Measurements from ENCODE around the gene MROH2B. TPM values are rescaled to one million over a fixed set of nuclear protein-coding genes. Genes with fewer than 3 reads are reported as not detected.

The MROH2B gene
- total RNA-seq, 3 donors from 2014 or later (not counting 1 experiment from before 2014, with no cell fraction given): not detected

GRCh38 chr5:40995801-40996586, 75.1 kb downstream of the MROH2B start:
- no peak for ATAC-seq
- DNase-seq: no peak
- Histone ChIP-seq H3K4me3 (ENCODE audit: low read length) (no peak overlapping the region), H3K36me3 (ENCODE audit: control insufficient read depth, insufficient read depth, low read length) (no peaks in the 10 kb centered on the region), H3K4me1 (ENCODE audit: control insufficient read depth, insufficient read depth, low read length) (no peaks in the 10 kb centered on the region), H3K27ac (ENCODE audit: low read length) (no peak overlapping the region), H3K9me3 (ENCODE audit: control insufficient read depth, insufficient read depth, low read length) (no peaks in the 10 kb centered on the region), H3K27me3 (ENCODE audit: control insufficient read depth, insufficient read depth, low read length) (no peaks in the 10 kb centered on the region)
- peaks cover 0 to 2% of the 10 kb centered on the region in 2 donors for H3K9me3 Mint-ChIP-seq
- TF ChIP-seq, protein P1, sequence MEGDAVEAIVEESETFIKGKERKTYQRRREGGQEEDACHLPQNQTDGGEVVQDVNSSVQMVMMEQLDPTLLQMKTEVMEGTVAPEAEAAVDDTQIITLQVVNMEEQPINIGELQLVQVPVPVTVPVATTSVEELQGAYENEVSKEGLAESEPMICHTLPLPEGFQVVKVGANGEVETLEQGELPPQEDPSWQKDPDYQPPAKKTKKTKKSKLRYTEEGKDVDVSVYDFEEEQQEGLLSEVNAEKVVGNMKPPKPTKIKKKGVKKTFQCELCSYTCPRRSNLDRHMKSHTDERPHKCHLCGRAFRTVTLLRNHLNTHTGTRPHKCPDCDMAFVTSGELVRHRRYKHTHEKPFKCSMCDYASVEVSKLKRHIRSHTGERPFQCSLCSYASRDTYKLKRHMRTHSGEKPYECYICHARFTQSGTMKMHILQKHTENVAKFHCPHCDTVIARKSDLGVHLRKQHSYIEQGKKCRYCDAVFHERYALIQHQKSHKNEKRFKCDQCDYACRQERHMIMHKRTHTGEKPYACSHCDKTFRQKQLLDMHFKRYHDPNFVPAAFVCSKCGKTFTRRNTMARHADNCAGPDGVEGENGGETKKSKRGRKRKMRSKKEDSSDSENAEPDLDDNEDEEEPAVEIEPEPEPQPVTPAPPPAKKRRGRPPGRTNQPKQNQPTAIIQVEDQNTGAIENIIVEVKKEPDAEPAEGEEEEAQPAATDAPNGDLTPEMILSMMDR (IDR thresholded peaks at IDR 0.05): no peak
- H3K27me3 Mint-ChIP-seq (ENCODE audit: low read depth in 2 of 2): no peaks in the 10 kb centered on the region
- 95% methylated on average over 5 of the region's 5 CpGs for WGBS (ENCODE audit: insufficient coverage)
- intact Hi-C loops (cut with micrococcal nuclease): no loop called here
- no peaks in the 10 kb centered on the region for H3K36me3 Mint-ChIP-seq
- no peak overlapping the region for H3K27ac Mint-ChIP-seq
- no peaks in the 10 kb centered on the region for H3K4me1 Mint-ChIP-seq
- H3K4me3 Mint-ChIP-seq: no peak overlapping the region

GRCh38 chr5:40991981-40992559, 79.1 kb downstream of the MROH2B start:
- 61% methylated on average over 5 of the region's 5 CpGs for WGBS (ENCODE audit: insufficient coverage)
- no peaks in the 10 kb centered on the region for H3K9me3 Mint-ChIP-seq
- Histone ChIP-seq H3K4me1 (ENCODE audit: control insufficient read depth, insufficient read depth, low read length) (no peaks in the 10 kb centered on the region), H3K36me3 (ENCODE audit: control insufficient read depth, insufficient read depth, low read length) (no peaks in the 10 kb centered on the region), H3K9me3 (ENCODE audit: control insufficient read depth, insufficient read depth, low read length) (no peaks in the 10 kb centered on the region), H3K27me3 (ENCODE audit: control insufficient read depth, insufficient read depth, low read length) (no peaks in the 10 kb centered on the region), H3K4me3 (ENCODE audit: low read length) (no peak overlapping the region), H3K27ac (ENCODE audit: low read length) (no peak overlapping the region)
- H3K36me3 Mint-ChIP-seq: no peaks in the 10 kb centered on the region
- ATAC-seq (no peak), DNase-seq (no peak)
- H3K4me1 Mint-ChIP-seq: no peaks in the 10 kb centered on the region
- peaks cover 0 to 3% of the 10 kb centered on the region in 2 donors for H3K27me3 Mint-ChIP-seq (ENCODE audit: low read depth in 2 of 2)
- intact Hi-C loops (cut with micrococcal nuclease): no loop called here
- H3K4me3 Mint-ChIP-seq: no peak overlapping the region
- H3K27ac Mint-ChIP-seq: no peak overlapping the region
- TF ChIP-seq, protein P1 (IDR thresholded peaks at IDR 0.05): no peak

DNA sequence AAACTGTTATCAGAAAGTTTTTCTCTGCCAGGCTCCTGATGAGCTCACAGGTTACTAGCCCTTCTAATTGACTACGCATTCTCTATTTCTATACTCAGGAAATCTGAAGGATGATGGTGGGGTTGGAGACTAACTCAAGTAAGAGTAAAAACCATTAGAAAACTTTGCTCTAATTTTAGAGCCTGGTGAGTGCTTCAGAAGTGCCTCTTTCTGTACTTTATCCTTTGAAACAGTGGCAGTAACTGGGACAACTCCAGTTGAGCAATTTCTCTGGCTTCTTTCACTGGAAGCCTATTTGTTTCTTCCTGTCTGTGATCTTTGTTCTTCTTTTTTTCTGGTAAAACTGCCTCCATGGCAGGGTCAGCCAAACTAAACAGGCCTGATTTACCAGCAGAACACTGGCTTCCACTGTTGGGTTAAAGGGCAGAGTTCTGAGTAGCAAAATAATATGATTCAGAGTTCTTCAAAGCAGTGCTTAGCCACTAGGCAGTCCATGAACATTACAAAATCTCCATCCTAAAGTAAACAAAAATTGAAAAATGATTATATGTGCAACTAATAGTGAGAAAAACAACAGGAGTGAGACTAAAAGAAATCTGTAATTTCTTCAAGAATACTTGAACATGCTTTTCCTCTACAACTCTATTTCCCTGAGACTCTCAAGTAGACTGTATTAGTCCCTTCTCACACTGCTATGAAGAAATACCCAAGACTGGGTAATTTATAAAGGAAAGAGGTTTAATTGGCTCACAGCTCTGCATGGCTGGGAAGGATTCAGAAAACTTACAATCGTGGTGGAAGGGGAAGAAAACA, 79.8 kb downstream of the MROH2B start:
- no peaks in the 10 kb centered on the region for H3K9me3 ChIP-seq (ENCODE audit: control insufficient read depth, insufficient read depth, low read length)

More for the DNA sequence above, 79.8 kb downstream of the MROH2B start:
- Mint-ChIP-seq H3K4me3 (no peak overlapping the region), H3K4me1 (no peaks in the 10 kb centered on the region), H3K27ac (no peak overlapping the region), H3K36me3 (no peaks in the 10 kb centered on the region), H3K9me3 (no peaks in the 10 kb centered on the region), H3K27me3 (ENCODE audit: low read depth in 2 of 2) (peaks cover 0 to 3% of the 10 kb centered on the region in 2 donors)
- Histone ChIP-seq H3K4me1 (ENCODE audit: control insufficient read depth, insufficient read depth, low read length) (no peaks in the 10 kb centered on the region), H3K36me3 (ENCODE audit: control insufficient read depth, insufficient read depth, low read length) (no peaks in the 10 kb centered on the region), H3K27ac (ENCODE audit: low read length) (no peak overlapping the region), H3K27me3 (ENCODE audit: control insufficient read depth, insufficient read depth, low read length) (no peaks in the 10 kb centered on the region), H3K4me3 (ENCODE audit: low read length) (no peak overlapping the region)
- DNase-seq (no peak), ATAC-seq (no peak)
- intact Hi-C loops (cut with micrococcal nuclease): no loop called here
- WGBS (ENCODE audit: insufficient coverage): 86% methylated on average over 1 of the region's 2 CpGs
- TF ChIP-seq, protein P1 (IDR thresholded peaks at IDR 0.05): no peak
